ENCODE measurements around the gene PRR35.

The PRR35 gene

GRCh38 chr16:603933-604332, 43.7 kb downstream of the PRR35 start:
- TF ChIP-seq CTCF (conservative IDR thresholded peaks at IDR 0.05; ENCODE audit: low read length): no peak
- no peak for DNase-seq (ENCODE audit: low read depth)
- no peak overlapping the region for H3K4me3 ChIP-seq (ENCODE audit: low read length)

- no peak for DNase-seq (ENCODE audit: low read depth)
- no peak overlapping the region for H3K4me3 ChIP-seq (ENCODE audit: low read length)
- no peak for TF ChIP-seq CTCF (conservative IDR thresholded peaks at IDR 0.05; ENCODE audit: low read length)
Measured at GRCh38 chr16:606656-607307, 46.6 kb downstream of the PRR35 start.

- no peak overlapping the region for H3K4me3 ChIP-seq (ENCODE audit: low read length)
- no peak for TF ChIP-seq CTCF (conservative IDR thresholded peaks at IDR 0.05; ENCODE audit: low read length)
Measured at GRCh38 chr16:608019-608418, 47.8 kb downstream of the PRR35 start.

GRCh38 chr16:609316-609715, 49.1 kb downstream of the PRR35 start:
- DNase-seq (ENCODE audit: low read depth): no peak
- no peak for TF ChIP-seq CTCF (conservative IDR thresholded peaks at IDR 0.05; ENCODE audit: low read length)
- H3K4me3 ChIP-seq (ENCODE audit: low read length): no peak overlapping the region

More at GRCh38 chr16:608019-608418, 47.8 kb downstream of the PRR35 start:
- DNase-seq (ENCODE audit: low read depth): no peak

- no peak for TF ChIP-seq CTCF (conservative IDR thresholded peaks at IDR 0.05; ENCODE audit: low read length)
- no peak overlapping the region for H3K4me3 ChIP-seq (ENCODE audit: low read length)
- DNase-seq (ENCODE audit: low read depth): no peak
Measured at GRCh38 chr16:609984-610383, 49.8 kb downstream of the PRR35 start.

GRCh38 chr16:610513-611381, 50.6 kb downstream of the PRR35 start:
- no peak for DNase-seq (ENCODE audit: low read depth)
- H3K4me3 ChIP-seq (ENCODE audit: low read length): no peak overlapping the region
- TF ChIP-seq CTCF (conservative IDR thresholded peaks at IDR 0.05; ENCODE audit: low read length): peak; percentile 32

- H3K4me3 ChIP-seq (ENCODE audit: low read length): no peak overlapping the region
- TF ChIP-seq CTCF (conservative IDR thresholded peaks at IDR 0.05; ENCODE audit: low read length): no peak
- DNase-seq (ENCODE audit: low read depth): no peak
Measured at GRCh38 chr16:615122-615521, 54.9 kb downstream of the PRR35 start.
